H1 (cell line): ENCODE measurements around the gene CDH18. TPM values are rescaled to one million over a fixed set of nuclear protein-coding genes. Genes with fewer than 3 reads are reported as not detected.

Source experiments
- CTCF ChIA-PET: fragments of 300-600 bp; sonication (Branson Sonifier 250); formaldehyde crosslinking; loops from one replicate; lab custom pipeline; 2021; ENCODE audit not compliant: partially characterized antibody; lab: Charles Lee
- POLR2A ChIA-PET: fragments of 300-600 bp; sonication (Branson Sonifier 250); formaldehyde crosslinking; loops from one replicate; lab custom pipeline; 2021; ENCODE audit warnings: inconsistent platforms; ENCODE audit not compliant: partially characterized antibody; lab: Charles Lee
- DNase-seq, 2 experiments: peaks; one replicate each; pipeline versions ENCODE4 v3.0.0 to v3.0.0-alpha.2; 2010 to 2022; ENCODE audit warnings: low spot score in 2 of 2, low read depth in 1 of 2, mixed read lengths in 1 of 2
- FAIRE-seq: peaks from 2 replicates; lab custom pipeline; 2011; peaks lifted over from hg19 to GRCh38; lab: Jason Lieb, UNC
- H2AFZ ChIP-seq: 2 replicates; pipeline ENCODE4 v1.8.1; 2012; ENCODE audit warnings: low read length, inconsistent platforms
- H2AK5ac ChIP-seq: 2 replicates; pipeline ENCODE4 v1.6.1; 2013; ENCODE audit warnings: low read depth, low read length
- H2BK120ac ChIP-seq: replicated peaks from 2 replicates; pipeline ENCODE3; 2013; ENCODE audit warnings: low read depth, low read length, inconsistent platforms
- H2BK12ac ChIP-seq: 2 replicates; pipeline ENCODE4 v1.6.1; 2013; ENCODE audit warnings: low read depth, low read length
- H2BK15ac ChIP-seq: 2 replicates; pipeline ENCODE4 v1.6.1; 2013; ENCODE audit warnings: low read length
- H2BK20ac ChIP-seq: 2 replicates; pipeline ENCODE4 v1.6.1; 2013; ENCODE audit warnings: low read length
- H2BK5ac ChIP-seq: 2 replicates; pipeline ENCODE4 v1.6.1; 2013; ENCODE audit warnings: low read depth, low read length
- H3K14ac ChIP-seq: 2 replicates; pipeline ENCODE4 v1.6.1; 2013; ENCODE audit warnings: inconsistent platforms; ENCODE audit not compliant: insufficient read length
- H3K18ac ChIP-seq: 2 replicates; pipeline ENCODE4 v1.6.1; 2013; ENCODE audit warnings: low read length; ENCODE audit errors: extremely low read depth
- H3K23ac ChIP-seq: 2 replicates; pipeline ENCODE4 v1.6.1; 2013; ENCODE audit warnings: inconsistent platforms; ENCODE audit not compliant: insufficient read length
- H3K23me2 ChIP-seq: 2 replicates; pipeline ENCODE4 v1.6.1; 2013; ENCODE audit warnings: low read depth, low read length
- H3K27ac ChIP-seq: 2 replicates; pipeline ENCODE4 v1.6.1; 2011; ENCODE audit warnings: low read depth, low read length, inconsistent platforms
- H3K27me3 ChIP-seq, 4 experiments: replicated peaks in 1 of 4; 1 replicate in 1 of 4; 2 replicates in 3 of 4; pipeline versions ENCODE4 v1.6.1 to v1.8.1; 2011 to 2013; ENCODE audit warnings: low read length in 3 of 4, mild to moderate bottlenecking in 3 of 4, inconsistent platforms in 2 of 4, mixed read lengths in 2 of 4, moderate library complexity in 1 of 4; ENCODE audit not compliant: control insufficient read depth in 3 of 4, insufficient read depth in 3 of 4; ENCODE audit errors: extremely low read depth in 1 of 4
- H3K36me3 ChIP-seq, 4 experiments: 2 replicates each; pipeline versions ENCODE4 v1.6.1 to v1.8.1; 2011 to 2013; ENCODE audit warnings: mild to moderate bottlenecking in 4 of 4, low read length in 3 of 4, moderate library complexity in 2 of 4, control low read depth in 1 of 4, inconsistent platforms in 1 of 4; ENCODE audit not compliant: insufficient read depth in 4 of 4, control insufficient read depth in 2 of 4
- H3K4ac ChIP-seq: replicated peaks from 2 replicates; pipeline ENCODE3; 2013; ENCODE audit warnings: low read length, low read depth, mixed read lengths, inconsistent platforms; ENCODE audit not compliant: insufficient read length
- H3K4me1 ChIP-seq, 4 experiments: replicated peaks in 1 of 4; 1 replicate in 1 of 4; 2 replicates in 3 of 4; pipeline versions ENCODE4 v1.6.1 to v1.8.1; 2011 to 2013; ENCODE audit warnings: low read length in 3 of 4, inconsistent platforms in 2 of 4, mixed read lengths in 1 of 4; ENCODE audit not compliant: insufficient read depth in 4 of 4, control insufficient read depth in 3 of 4
- H3K4me2 ChIP-seq, 2 experiments: 2 replicates each; pipeline versions ENCODE4 v1.6.1 to v1.8.1; 2011 to 2013; ENCODE audit warnings: low read depth in 2 of 2, low read length in 2 of 2, control low read depth in 1 of 2, inconsistent platforms in 1 of 2, mild to moderate bottlenecking in 1 of 2; ENCODE audit not compliant: insufficient read depth in 1 of 2
- H3K4me3 ChIP-seq, 4 experiments: fragments of 200-600, 300-600 bp in 1 of 4; sonication (generic), shearing (Covaris generic), sonication (Bioruptor Twin) in 1 of 4; 2 replicates each; pipeline versions ENCODE4 v1.5.1 to v1.8.1; 2011 to 2016; ENCODE audit warnings: low read length in 4 of 4, low read depth in 3 of 4, control low read depth in 2 of 4, inconsistent platforms in 2 of 4, mild to moderate bottlenecking in 2 of 4, mixed read lengths in 1 of 4, moderate library complexity in 1 of 4; ENCODE audit not compliant: insufficient read depth in 2 of 4; ENCODE audit errors: extremely low read depth in 1 of 4
- H3K56ac ChIP-seq: replicated peaks from 2 replicates; pipeline ENCODE3; 2013; ENCODE audit warnings: low read depth, mild to moderate bottlenecking, mixed read lengths, low read length, inconsistent platforms; ENCODE audit not compliant: insufficient read length
- H3K79me1 ChIP-seq: 2 replicates; pipeline ENCODE4 v1.6.1; 2013; ENCODE audit warnings: low read depth, low read length, control low read depth
- H3K79me2 ChIP-seq, 2 experiments: 2 replicates each; pipeline versions ENCODE4 v1.6.1 to v1.8.1; 2012 to 2013; ENCODE audit warnings: low read length in 2 of 2, mild to moderate bottlenecking in 2 of 2, inconsistent platforms in 1 of 2; ENCODE audit not compliant: insufficient read depth in 2 of 2, control insufficient read depth in 1 of 2
- H3K9ac ChIP-seq, 4 experiments: replicated peaks in 1 of 4; 1 replicate in 1 of 4; 2 replicates in 3 of 4; pipeline versions ENCODE4 v1.6.1 to v1.8.1; 2011 to 2013; ENCODE audit warnings: low read depth in 3 of 4, low read length in 3 of 4, control low read depth in 2 of 4, mild to moderate bottlenecking in 2 of 4, moderate library complexity in 2 of 4, inconsistent platforms in 1 of 4; ENCODE audit errors: extremely low read depth in 1 of 4
- H3K9me3 ChIP-seq, 2 experiments: 2 replicates each; pipeline versions ENCODE4 v1.6.1 to v1.8.1; 2012 to 2013; ENCODE audit warnings: mild to moderate bottlenecking in 2 of 2, moderate library complexity in 2 of 2, control low read depth in 1 of 2, inconsistent platforms in 1 of 2, low read depth in 1 of 2, low read length in 1 of 2, mixed read lengths in 1 of 2; ENCODE audit not compliant: insufficient read depth in 2 of 2
- H4K20me1 ChIP-seq, 2 experiments: replicated peaks in 1 of 2; 2 replicates each; pipeline versions ENCODE3 to v1.8.1; 2011 to 2013; ENCODE audit warnings: inconsistent platforms in 2 of 2, low read length in 2 of 2, mild to moderate bottlenecking in 1 of 2; ENCODE audit not compliant: insufficient read depth in 2 of 2, control insufficient read depth in 1 of 2
- H4K5ac ChIP-seq: 2 replicates; pipeline ENCODE4 v1.6.1; 2013; ENCODE audit warnings: low read length, low read depth, mixed read lengths, inconsistent platforms; ENCODE audit not compliant: insufficient read length
- H4K8ac ChIP-seq: 2 replicates; pipeline ENCODE4 v1.8.0; 2013; ENCODE audit warnings: mild to moderate bottlenecking, moderate library complexity, low read length, inconsistent platforms; ENCODE audit not compliant: insufficient read depth; ENCODE audit errors: extremely low read depth
- H4K91ac ChIP-seq: replicated peaks from 2 replicates; pipeline ENCODE3; 2013; ENCODE audit warnings: low read length, mixed read lengths, inconsistent platforms; ENCODE audit not compliant: insufficient read length
- BACH1 ChIP-seq: IDR thresholded peaks from 2 replicates; pipeline ENCODE4 v1.6.1; 2012; ENCODE audit warnings: low read length, improper control_type of control experiment
- SP4 ChIP-seq: IDR thresholded peaks from 2 replicates; pipeline ENCODE4 v1.6.1; 2012; ENCODE audit warnings: low read length, inconsistent platforms
- ZNF274 ChIP-seq: IDR thresholded peaks from 2 replicates; pipeline ENCODE4 v1.7.0; 2012; ENCODE audit warnings: low read length, borderline replicate concordance; ENCODE audit errors: extremely low read depth
- WGBS, 2 experiments: shearing (Covaris generic) in 1 of 2; methylation state at CpG; one replicate each; pipeline versions ENCODE4 v1.1.6 to v1.1.7; 2013 to 2015; ENCODE audit warnings: low lambda C conversion rate in 2 of 2, mixed read lengths in 2 of 2, inconsistent platforms in 1 of 2, low coverage in 1 of 2, missing lambda C conversion rate in 1 of 2; ENCODE audit not compliant: insufficient replicate concordance in 2 of 2, insufficient coverage in 1 of 2, insufficient read length in 1 of 2; ENCODE audit errors: extremely low coverage in 1 of 2, missing lambda C conversion rate in 1 of 2; 5-methylcytosine and 5-hydroxymethylcytosine counted together
- polyA plus RNA-seq, 7 experiments: library from polyadenylated mRNA; depleted of rRNA in 3 of 7; stranded (reverse) in 5 of 7; unstranded in 2 of 7; fragments of >200 nt in 5 of 7; fragments of 200-250 nt in 2 of 7; gene quantifications; 1 replicate in 5 of 7; 2 replicates in 1 of 7; 4 replicates in 1 of 7; pipeline versions ENCODE4 v1.2.1 to v1.2.3, GENCODE V29; 2011 to 2013; ENCODE audit warnings: missing spikeins in 2 of 7, mixed read lengths in 2 of 7
- total RNA-seq: library from RNA; stranded (reverse); fragmentation: NEBNext Ultra II Directional; extraction: Animal tissue kit (Norgen Biotek cat#: 25700); gene quantifications from 2 replicates; pipeline ENCODE4 v1.2.1, GENCODE V29; 2021

The CDH18 gene
- total and polyA plus RNA-seq, 2 of the 8 experiments (the other 6 are each of a cell fraction or from before 2014, with no cell fraction given) = 0.30 to 0.32 TPM

DNA sequence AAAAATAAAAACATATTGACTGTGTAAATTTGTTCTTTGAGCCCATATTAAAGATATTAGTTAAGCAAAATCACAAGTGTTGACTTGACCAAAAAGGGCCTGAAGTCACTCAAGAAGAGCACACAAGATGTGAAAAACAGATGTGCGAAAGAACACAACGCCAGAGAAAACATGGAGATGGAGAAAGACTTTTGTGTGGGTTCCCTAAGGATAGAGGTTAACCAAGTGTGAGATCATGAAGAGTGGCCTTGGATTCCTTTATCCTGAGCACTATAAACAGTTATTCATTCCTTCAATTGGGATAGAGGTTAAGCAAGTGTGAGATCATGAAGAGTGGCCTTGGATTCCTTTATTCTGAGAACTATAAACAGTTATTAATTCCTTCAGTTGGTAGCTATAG, 361.8 kb downstream of the CDH18 start:
- H3K4me2 ChIP-seq = no peak overlapping the region
- no peak overlapping the region for H2BK20ac ChIP-seq
- H3K79me2 ChIP-seq = no peaks in the 10 kb centered on the region
- H2AFZ ChIP-seq = no peak overlapping the region
- H3K9me3 ChIP-seq = no peaks in the 10 kb centered on the region
- ChIA-PET POLR2A (no interaction called here), CTCF (interaction anchor here (0.7 to 0.9 kb wide), 3 partner anchors 119 to 1320 kb away, joined by 3 read pairs; no protein-coding TSS in a partner anchor)
- no peak overlapping the region for H3K14ac ChIP-seq
- no peak overlapping the region for H4K8ac ChIP-seq
- H3K18ac ChIP-seq = no peak overlapping the region
- FAIRE-seq = no peak
- no peaks in the 10 kb centered on the region for H4K20me1 ChIP-seq
- no peak overlapping the region for H3K4me3 ChIP-seq
- H4K5ac ChIP-seq = no peak overlapping the region
- H3K79me1 ChIP-seq = no peaks in the 10 kb centered on the region
- H3K27me3 ChIP-seq = no peaks in the 10 kb centered on the region
- no peak overlapping the region for H3K23ac ChIP-seq
- H3K9ac ChIP-seq = no peak overlapping the region
- H3K27ac ChIP-seq = no peak overlapping the region
- no peaks in the 10 kb centered on the region for H3K4me1 ChIP-seq
- no peak overlapping the region for H2BK15ac ChIP-seq
- H3K4ac ChIP-seq = no peak overlapping the region
- WGBS, 2 experiments = 98% methylated on average over 2 of the region's 2 CpGs; no CpG with 5 or more reads in 1 of the 2 experiments
- DNase-seq = no peak
- TF ChIP-seq ZNF274 = no peak
- TF ChIP-seq SP4 = no peak
- TF ChIP-seq BACH1 = no peak
- no peak overlapping the region for H2AK5ac ChIP-seq
- no peak overlapping the region for H2BK12ac ChIP-seq
- no peaks in the 10 kb centered on the region for H3K36me3 ChIP-seq
- H3K23me2 ChIP-seq = no peaks in the 10 kb centered on the region
- H4K91ac ChIP-seq = no peak overlapping the region
- no peak overlapping the region for H3K56ac ChIP-seq
- H2BK120ac ChIP-seq = no peak overlapping the region
- no peak overlapping the region for H2BK5ac ChIP-seq
